HTERT RPE-1 (cell line): ENCODE measurements around the gene POLR1B.
"Not testable (repeated sequence)": the region's sequence is repeated elsewhere in the genome, so short reads cannot be mapped to it uniquely, and the experiment has no call there.

Experiments
- in situ Hi-C: fragments of 300-500 bp; cut with MboI; formaldehyde crosslinking; loops from 4 replicates; pipeline ENCODE4 v1.14.3; 2020; ENCODE audit warnings: low sequenced_read_pairs

POLR1B gene

DNA sequence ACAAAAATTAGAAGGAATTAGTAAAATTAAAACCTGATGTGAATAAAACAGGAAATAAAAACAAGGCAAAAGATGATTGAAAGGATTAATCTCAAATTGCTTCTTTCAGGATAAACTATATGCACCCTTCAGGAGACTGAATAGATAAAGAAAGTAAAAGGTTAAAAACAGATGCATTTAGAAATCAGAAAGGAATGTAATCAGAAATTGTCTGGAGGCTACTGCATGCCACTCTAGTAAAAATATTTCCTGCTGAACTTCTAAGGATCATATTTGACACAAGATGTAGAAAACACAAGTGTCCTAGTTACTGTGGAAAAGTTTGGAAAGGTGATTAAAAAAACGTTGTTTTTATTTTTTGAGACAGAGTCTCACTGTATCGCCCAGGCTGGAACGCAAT is 58.4 kb downstream of the POLR1B start:
- in situ Hi-C loops, result no loop called here

DNA sequence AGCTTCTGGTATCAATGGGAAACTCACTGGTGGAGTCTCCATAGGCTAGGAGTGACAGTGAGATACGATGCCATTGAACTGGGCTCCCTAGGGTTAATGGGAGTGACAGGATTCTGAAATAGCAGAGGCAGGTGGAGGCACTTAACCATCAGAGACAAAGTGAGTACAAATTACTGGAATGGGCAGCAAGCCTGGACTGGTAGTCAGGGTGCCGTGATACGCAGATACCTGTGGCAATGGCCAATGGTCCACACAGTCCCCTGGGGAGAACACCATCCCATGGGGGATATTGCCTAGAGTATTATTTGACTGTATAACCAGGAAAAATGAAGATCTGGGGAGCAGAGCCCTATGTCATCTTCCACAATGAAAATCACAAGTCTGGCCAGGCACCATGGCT is 59.5 kb downstream of the POLR1B start:
- in situ Hi-C loops, result no loop called here

DNA sequence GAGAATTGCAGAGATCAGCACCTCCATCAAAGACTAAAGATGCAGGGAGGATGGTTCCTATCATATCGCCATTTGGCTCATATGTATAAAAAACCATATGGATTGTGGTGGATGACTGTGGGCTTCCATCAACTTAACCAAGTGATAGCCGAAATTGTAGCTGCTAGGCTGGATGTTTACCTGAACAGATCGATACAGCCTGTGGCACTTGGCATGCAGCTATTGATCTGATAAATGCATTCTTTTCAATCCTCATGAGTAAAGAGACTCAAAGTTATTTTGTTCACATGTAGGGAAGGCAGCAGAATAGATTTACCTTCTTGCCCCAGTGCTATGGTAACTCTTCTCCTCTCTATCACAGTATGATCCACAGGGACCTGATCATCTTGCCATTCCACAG is 60.7 kb downstream of the POLR1B start:
- in situ Hi-C loops, result no loop called here

DNA sequence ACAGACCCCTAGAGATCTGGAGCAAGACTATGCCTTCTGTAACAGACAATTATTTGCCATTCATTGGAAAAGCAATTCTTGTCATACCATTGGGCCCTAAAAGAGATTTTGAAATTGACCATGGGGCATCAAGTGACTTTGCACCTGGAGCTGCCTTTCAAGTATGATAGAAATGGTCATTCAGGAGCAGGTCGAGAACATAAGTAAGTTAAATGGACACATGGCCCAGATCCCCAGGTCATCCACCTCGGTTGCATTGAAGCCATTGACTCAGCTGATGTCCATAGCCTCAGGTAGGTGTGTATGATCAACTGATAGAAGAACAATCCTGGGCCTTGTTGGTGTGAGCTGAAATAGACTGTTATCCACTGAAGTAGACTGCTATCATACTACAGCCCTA is 61.5 kb downstream of the POLR1B start:
- in situ Hi-C loops, result no loop called here

DNA sequence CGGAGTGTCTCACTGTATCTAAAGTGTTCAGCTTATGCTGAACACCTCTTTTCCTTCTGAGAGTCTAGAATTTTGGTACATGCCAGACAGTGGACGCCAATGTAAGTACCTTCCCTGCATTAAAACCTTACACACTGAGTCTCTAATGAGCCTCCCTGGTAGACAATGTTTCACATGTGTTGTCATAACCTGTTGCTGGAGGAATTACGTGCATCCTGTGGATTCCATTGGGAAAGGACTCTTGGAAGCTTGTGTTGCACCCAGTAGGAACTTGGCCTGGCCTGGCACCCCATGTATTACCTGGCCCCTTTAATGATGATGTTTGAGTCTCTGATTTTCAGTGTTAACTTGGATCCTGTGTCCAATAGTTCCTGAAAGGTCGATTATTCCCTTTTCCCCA is 62.7 kb downstream of the POLR1B start:
- in situ Hi-C loops, result no loop called here

DNA sequence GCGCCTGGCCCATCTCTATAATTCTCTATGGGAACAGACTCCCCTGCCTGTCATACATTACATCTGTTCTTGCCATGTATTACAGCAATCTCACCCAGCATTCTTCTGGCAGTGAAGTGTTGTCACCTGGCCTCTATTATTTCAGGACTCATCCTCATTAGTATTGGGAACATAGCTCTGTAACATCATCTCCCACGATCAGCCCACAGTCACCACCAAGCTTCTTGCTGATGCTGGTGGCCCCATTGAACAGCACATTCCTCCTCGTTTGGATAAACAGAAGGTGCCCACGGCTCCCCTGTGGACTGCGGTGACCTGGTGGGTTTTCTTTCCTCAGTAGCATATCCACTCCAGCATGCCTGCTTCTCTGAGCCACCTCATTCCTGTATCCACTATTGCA is 63.7 kb downstream of the POLR1B start:
- in situ Hi-C loops, result no loop called here

DNA sequence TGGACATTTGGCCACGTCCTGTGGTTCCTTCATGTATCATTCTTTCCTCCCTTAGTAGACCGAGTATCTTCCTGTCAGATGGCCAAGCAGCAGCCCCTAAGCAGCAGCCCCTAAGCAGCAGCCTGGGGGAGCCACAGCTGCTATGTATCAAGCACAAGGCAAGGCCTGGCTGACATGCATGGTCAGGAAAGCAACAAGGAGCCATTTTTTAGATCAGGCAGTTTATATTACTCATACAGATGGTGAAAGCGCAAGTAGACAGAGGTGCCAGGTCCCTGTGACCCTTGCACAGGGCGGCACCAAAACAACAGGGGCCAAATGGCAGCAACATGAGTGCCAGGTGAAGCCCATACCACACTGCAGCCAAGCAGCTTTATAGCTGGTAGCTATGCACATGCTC is 64.3 kb downstream of the POLR1B start:
- in situ Hi-C loops, result no loop called here

DNA sequence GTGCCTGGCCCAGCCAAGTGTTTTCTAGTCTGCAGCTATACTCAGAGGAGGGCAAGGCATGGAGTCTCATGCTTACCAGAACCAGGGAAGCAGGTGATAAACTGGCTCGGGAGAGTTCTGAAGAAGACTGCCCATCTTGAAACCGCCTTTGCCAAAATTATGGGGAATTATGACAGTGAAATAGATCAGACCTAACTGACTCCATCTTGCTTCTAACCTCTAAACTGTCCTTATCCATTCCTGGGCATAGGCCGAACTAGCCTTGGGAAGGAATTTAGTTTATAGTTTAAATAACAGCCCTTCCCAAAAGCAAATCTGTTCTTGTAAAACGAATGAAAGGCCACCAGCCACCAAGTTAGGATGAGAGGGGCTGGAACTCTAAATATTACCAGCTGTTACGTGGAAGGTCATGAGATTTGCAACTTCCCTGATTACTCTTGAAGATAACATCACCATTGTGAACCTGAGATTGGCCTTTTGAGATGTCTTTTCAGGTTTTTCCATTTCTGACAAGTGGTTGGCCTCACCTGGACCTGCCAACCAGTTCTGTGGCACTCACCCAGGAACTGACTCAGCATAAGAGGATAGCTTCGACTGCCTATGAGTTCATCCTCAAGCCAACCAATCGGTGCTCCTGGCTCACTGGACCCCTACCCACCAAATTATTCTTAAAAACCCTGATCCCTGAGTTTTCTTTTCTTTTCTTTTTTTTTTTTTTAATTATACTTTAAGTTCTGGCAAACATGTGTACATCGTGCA is 65.6 kb downstream of the POLR1B start:
- in situ Hi-C loops, result no loop called here

DNA sequence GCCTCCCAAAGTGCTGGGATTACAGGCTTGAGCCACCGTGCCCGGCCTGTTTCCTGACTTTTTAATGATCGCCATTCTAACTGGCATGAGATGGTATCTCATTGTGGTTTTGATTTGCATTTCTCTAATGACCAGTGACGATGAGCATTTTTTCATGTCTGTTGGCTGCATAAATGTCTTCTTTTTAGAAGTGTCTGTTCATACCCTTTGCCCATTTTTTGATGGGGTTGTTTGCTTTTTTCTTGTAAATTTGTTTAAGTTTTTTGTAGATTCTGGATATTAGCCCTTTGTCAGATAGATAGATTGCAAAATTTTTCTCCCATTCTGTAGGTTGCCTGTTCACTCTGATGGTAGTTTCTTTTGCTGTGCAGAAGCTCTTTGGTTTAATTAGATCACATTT is 67.1 kb downstream of the POLR1B start:
- in situ Hi-C loops, result not testable (repeated sequence)

DNA sequence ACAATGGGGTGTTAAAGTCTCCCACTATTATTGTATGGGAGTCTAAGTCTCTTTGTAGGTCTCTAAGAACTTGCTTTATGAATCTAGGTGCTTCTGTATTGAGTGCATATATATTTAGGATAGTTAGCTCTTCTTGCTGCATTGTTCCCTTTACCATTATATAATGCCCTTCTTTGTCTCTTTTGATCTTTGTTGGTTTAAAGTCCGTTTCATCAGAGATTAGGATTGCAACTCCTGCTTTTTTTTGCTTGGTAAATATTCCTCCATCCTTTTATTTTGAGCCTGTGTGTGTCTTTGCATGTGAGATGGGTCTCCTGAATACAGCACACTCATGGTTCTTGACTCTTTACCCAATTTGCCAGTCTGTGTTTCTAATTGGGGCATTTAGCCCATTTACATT is 70.0 kb downstream of the POLR1B start:
- in situ Hi-C loops, result not testable (repeated sequence)

DNA sequence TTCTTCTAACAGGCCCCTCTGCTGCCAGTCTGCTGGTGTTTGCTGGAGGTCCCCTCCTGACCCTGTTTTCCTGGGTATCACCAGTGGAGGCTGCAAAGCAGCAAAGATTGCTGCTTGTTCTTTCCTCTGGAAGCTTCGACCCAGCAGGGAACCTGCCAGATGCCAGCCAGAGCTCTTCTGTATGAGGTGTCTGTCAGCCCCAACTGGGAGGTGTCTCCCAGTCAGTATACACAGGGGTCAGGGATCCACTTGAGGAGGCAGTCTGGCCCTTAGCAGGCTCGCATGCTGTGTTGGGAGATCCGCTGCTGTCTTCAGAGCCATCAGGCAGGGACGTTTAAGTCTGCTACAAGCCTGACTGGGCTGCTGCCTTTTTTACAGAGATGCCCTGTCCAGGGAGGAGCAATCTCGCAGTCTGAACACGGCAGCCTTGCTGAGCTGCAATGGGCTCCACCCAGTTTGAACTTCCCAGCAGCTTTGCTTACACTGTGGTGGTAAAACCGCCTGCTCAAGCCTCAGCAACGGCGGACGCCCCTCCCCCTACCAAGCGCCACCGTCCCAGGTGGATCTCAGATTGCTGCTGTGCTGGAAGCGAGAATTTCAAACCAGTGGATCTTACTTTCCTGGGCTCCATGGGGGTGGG is 72.1 kb downstream of the POLR1B start:
- in situ Hi-C loops, result no loop called here

DNA sequence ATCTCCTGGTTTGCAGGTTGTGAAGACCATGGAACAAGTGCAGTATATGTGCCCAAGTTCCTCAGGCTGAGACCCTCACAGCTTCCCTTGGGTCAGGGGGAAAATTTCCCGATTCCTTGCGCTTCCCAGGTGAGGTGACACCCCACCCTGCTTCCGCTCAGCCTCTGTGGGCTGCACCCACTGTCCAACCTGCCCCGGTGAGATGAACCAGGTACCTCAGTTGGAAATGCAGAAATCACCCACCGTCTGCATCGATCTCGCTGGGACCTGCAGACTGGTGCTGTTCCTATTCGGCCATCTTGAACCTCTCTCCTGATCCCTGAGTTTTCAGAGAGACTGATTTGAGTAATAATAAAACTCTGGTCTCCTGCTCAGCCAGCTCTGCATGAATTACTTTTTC is 72.8 kb downstream of the POLR1B start:
- in situ Hi-C loops, result no loop called here

DNA sequence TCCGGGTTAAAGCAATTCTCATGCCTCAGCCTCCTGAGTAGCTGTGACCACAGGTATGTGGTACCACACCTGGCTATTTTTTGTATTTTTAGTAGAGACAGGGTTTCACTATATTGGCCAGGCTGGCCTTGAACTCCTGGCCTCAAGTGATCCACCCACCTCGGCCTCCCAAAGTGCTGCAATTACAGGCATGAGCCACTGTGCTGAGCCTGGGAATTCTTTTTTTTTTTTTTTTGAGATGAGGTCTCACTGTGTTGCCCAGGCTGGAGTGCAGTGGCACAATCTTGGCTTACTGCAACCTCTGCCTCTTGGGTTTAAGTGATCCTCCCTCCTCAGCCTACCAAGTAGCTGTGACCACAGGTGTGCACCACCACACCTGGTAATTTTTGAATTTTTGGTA is 73.5 kb downstream of the POLR1B start:
- in situ Hi-C loops, result not testable (repeated sequence)

DNA sequence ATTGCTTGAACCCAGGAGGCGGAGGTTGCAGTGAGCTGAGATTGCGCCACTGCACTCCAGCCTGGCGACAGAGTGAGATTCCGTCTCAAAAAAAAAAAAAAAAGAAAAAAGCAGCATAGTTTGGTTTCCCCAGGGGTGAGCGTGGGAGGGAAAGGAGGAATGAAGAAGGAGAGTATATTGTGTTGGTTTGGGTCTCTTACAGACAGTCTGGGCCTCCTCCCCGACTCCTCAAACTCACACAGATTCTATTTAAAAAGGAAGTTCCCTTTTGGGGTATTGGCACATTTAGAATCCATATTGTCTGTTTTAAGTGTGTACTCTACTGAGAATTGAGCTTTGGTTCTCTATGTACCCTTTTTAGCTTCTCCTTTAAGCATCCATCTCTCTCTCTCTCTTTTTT is 76.1 kb downstream of the POLR1B start:
- in situ Hi-C loops, result no loop called here

DNA sequence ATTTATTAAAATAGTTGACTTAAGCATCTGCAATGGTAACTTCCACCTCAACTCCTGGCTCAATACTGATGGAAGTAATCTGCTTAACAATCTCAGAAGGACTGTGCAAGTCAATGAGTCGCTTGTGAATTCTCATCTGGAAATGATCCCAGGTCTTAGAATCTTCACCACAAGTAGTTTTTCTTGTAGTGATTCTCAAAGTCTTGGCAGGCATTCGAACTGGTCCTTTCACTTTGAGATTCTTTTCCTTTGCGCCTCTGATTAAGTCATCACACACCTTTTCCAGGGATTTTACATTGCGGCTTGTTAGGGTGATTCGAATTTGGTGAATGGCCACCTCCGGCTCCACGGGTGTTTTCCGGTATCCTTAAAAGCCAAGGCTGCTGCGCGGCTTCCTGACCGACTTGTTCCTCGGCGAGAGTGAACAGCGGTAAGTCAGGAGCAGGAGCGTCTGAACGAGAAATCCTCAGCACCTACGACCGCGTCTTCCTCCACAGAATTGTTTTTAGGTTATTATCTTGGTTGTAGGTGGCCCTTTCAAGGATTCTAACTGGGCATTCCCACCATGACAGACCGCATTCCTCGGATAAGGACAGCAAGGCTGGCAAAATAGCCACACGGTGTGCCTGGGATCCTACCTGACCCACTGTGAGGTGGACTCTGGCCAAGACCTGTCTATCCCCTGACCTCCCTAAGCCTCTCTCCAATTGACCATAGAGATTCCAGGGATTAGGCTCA is 79.7 kb downstream of the POLR1B start:
- in situ Hi-C loops, result no loop called here

DNA sequence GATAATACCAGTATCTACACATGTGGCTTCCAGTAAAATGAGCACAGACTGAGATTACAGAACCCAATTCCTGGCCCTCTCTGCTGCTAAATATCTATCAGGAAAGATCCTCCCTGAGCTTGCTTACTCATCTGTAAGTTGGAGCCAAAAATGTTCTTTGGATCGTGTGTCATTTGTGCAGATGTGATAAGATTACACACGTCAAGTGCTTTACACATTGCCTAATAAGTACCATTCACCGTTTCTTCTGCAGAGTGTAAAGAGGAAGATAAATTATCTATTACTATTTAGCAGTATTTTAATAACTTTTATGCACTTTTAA is 80.2 kb downstream of the POLR1B start:
- in situ Hi-C loops, result no loop called here

DNA sequence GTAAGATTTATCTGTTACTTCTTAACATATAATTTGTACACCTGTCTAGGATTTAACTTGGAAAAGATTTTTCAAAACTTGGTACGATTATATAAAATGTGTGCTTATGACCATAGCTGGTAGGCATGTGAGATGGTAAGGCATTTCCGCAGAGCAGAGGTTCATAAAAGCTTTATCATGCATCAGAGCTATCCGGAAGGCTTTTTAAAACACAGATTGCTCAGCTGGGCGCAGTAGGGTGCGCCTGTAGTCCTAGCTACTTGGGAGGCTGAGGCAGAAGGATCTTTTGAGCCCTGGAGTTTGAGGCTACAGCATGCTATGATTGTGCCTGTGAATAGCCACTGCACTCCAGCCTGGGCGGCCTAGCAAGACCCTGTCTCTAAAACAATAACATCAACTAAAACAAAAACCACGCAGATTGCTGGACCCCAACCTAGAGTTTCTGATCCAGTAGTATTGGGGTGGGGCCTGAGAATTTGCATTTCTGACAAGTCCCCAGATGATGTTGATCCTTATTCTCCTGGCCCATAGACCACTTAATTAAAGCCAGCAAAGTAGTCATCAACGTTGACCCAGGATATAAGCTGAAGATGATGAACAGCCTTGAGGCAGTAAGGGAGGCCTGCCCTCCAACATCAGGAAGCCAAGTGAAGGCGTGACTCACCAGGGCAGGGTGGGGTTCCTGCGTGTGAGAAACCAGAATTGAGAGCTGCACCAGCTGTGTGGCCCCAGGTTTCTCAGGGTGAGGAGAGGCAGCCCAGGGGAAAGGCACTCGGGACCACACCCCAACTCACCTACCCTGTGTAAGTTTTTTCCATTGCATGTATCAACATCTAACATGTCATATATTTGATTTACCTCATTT is 81.9 kb downstream of the POLR1B start:
- in situ Hi-C loops, result no loop called here

DNA sequence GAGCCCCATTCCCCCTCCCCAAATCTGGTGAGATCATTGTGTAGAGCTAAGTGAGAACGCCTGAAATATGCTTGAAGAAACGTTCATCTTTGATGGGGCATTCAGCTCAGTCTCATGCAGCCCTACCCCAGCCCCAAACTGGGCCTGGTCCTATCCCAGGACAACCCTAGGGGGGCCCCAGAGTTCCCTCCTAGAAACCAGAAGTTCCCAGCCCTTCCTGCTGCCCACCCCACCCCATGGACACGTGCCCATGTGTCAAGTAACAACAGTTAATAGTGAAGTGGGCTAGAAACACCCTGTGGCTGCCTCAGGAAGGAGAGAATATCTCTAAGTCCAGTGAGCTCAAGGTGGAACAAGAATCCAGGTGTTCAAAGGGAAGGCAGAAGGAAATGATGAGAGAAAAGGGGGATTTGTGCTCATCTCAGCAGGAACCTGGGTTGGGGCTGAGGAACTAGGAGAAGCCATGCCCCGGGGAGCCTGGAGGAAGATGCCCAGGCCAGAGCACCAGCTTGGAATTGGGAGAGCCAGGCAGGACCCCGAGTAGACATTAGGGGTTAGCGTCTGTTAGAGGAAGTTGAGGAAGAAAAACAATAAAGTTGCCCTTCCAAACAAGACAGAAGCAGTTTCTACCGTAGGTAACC is 83.3 kb downstream of the POLR1B start:
- in situ Hi-C loops, result no loop called here

DNA sequence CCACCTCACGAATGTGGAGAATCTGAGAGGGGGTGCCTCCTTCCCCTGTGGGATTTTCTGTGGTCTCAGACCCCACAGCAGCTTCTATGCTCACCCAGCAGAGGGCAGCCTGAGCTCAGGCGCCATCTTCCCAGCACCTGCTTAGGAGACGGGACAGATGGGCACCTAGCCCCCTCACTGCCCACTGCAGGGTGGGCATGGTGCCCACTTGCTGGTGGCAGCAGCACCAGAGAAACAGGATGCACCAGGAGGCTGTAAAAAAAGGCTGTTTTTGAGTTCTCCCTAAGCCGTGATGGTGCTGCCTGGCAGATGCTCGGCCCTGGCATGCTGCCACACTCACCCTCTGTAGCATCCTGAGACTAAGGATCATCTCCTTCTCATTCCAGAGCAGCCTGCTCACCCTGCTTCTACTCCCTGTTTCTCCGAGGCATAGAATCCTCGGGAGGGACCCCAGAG is 84.4 kb downstream of the POLR1B start:
- in situ Hi-C loops, result no loop called here
